NB4 (cell line): ENCODE results near the gene ZNF221.
A peak's percentile ranks its signal among the peaks of the same experiment; 100 is the strongest.
"Not testable (repeated sequence)": the region's sequence is repeated elsewhere in the genome, so short reads cannot be mapped to it uniquely, and the experiment has no call there.

Experiments
- DNase-seq: peaks from one replicate; pipeline ENCODE4 v3.0.0; 2010; ENCODE audit warnings: low read depth
- H3K4me3 ChIP-seq: one replicate; pipeline ENCODE4 v1.5.1; 2011; ENCODE audit warnings: mild to moderate bottlenecking, low read depth, low read length, moderate library complexity
- MYC ChIP-seq: IDR thresholded peaks from 2 replicates; pipeline ENCODE4 v1.6.1; 2011; ENCODE audit warnings: low read depth, low read length
- POLR2A ChIP-seq: IDR thresholded peaks from 2 replicates; pipeline ENCODE4 v1.6.1; 2011; ENCODE audit warnings: mild to moderate bottlenecking; ENCODE audit not compliant: insufficient read length; ENCODE audit errors: extremely low read depth
- TF ChIP-seq, protein P1 (sequence below): IDR thresholded peaks from 2 replicates; pipeline ENCODE4 v1.6.1; 2011; ENCODE audit warnings: low read depth, low read length
- TF ChIP-seq, protein P2 (sequence below): IDR thresholded peaks from one replicate; pipeline ENCODE4 v1.5.1; 2012; ENCODE audit warnings: low read depth, low read length

Gene ZNF221

DNA sequence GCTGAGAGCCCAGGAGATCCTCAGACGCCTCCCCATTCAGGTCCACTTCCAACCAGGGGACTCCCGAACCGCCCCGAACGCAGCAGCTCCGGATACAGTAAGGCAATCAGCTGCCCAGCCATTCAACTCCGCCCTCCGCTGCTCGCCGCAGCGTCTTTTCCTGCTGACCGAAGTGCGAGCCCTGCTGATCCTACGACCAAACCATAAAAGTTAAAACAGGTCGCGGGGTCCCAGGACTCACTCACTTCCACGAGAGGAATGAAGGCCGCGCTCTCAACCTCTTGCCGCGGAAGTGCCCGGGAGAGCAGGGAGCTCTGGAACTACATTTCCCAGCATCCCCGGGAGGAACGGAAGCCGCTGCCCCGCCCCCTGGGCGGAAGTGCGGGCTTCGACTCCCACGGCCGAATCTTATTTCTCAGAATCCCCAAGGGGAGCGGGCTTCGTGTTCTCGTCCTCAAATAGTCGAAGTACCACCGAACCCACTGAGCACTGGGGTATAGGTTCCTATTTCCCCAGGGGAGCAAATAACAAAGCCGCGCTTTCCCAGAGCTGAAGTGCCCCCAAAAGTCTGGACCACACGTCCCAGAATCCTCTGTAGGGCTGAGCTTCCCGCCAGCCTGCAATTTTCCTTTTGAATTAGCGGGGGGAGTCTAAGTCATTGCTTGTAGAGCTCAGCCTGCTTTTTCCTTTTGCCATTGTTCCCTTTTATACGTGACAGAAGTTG is 15.9 kb upstream of the ZNF221 start, which contains the start of gene ZNF45:
TSS of gene ZNF45 (minus strand) at position 298 of the 724 bp plus-strand sequence. CDS start 13,097 bp downstream, outside the sequence.
- TF ChIP-seq, protein P1, sequence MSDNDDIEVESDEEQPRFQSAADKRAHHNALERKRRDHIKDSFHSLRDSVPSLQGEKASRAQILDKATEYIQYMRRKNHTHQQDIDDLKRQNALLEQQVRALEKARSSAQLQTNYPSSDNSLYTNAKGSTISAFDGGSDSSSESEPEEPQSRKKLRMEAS: no peak
- TF ChIP-seq, protein P2, sequence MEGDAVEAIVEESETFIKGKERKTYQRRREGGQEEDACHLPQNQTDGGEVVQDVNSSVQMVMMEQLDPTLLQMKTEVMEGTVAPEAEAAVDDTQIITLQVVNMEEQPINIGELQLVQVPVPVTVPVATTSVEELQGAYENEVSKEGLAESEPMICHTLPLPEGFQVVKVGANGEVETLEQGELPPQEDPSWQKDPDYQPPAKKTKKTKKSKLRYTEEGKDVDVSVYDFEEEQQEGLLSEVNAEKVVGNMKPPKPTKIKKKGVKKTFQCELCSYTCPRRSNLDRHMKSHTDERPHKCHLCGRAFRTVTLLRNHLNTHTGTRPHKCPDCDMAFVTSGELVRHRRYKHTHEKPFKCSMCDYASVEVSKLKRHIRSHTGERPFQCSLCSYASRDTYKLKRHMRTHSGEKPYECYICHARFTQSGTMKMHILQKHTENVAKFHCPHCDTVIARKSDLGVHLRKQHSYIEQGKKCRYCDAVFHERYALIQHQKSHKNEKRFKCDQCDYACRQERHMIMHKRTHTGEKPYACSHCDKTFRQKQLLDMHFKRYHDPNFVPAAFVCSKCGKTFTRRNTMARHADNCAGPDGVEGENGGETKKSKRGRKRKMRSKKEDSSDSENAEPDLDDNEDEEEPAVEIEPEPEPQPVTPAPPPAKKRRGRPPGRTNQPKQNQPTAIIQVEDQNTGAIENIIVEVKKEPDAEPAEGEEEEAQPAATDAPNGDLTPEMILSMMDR: no peak
- TF ChIP-seq POLR2A (peak; percentile 31), MYC (no peak)
- peak; percentile 88 for DNase-seq

DNA sequence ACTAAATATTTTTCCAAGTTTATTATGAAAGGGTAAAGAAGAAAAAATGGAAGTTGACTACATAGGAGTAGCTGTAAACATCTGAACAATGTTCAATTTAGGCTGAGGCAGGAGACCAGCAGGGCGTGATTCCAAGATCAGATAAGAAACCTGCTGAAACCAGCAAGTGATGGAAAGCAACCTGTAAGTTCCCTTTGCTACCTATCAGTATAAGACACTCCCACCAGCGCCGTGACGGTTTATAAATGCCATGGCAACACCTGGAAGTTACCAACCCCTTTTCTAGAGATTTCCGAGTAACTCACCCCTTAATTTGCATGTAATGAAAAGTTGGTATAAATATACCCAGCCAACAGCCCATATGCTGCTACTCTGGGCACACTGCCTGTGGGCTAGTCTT is 14.8 kb upstream of the ZNF221 start:
- no peak overlapping the region for H3K4me3 ChIP-seq
- TF ChIP-seq, protein P2: no peak
- TF ChIP-seq POLR2A (no peak), MYC (no peak)
- TF ChIP-seq, protein P1: no peak
- DNase-seq: no peak

More for the DNA sequence above, 15.9 kb upstream of the ZNF221 start, which contains the start of gene ZNF45:
- peak within 1 kb of the TSS; percentile 80 for H3K4me3 ChIP-seq

DNA sequence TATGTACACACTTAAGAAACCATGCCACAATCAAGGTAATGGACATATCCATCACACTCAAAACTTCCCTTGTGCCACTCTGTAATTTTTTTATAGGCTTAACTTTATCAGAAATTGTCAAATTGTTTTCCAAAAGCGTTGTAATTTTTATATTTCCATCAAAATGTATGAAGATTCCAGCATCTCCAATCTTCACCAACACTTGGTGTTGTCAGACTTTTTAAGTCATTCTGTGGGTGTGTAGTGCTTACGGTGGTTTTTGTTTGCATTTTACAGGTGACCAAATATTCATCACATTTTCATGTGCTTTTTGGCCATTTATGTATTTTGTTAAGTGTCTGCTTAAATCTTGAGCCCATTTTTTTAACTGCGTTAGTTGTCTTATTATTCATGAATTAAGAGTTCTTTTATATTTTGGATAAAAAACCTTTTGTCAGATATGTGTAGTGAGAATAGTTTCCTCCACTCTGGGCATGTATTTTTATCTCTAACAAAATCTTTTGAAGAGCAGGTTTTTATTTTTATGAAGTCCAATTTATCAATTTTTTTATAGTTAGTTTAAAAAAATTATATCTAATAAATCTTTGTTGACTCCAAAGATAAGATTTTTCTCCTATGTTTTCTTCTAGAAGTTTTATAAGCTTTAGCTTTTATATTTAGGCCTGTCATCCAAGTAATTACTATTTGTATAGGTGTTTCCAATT is 11.3 kb upstream of the ZNF221 start:
- TF ChIP-seq MYC (no peak), POLR2A (no peak)
- TF ChIP-seq, protein P2: no peak
- H3K4me3 ChIP-seq: no peak overlapping the region
- DNase-seq: no peak

DNA sequence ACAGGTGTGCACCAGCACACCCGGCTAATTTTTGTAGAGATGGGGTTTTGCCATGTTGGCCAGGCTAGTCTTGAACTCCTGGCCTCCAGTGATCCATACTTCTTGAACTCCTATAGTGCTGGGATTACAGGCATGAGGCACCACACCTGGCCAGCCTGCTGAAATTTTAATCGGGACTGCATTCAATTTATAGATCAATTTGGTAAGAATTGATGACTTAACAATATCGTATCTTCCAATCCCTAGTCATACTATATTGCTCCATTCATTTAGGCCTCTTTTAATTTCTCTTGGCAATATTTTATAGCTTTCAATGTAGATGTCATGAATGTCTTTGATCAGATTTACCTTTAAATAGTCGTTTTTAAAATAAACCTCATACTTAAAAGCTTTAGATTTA is 10.3 kb upstream of the ZNF221 start:
- H3K4me3 ChIP-seq: no peak overlapping the region
- TF ChIP-seq, protein P2: no peak
- TF ChIP-seq, protein P1: no peak
- no peak for DNase-seq

DNA sequence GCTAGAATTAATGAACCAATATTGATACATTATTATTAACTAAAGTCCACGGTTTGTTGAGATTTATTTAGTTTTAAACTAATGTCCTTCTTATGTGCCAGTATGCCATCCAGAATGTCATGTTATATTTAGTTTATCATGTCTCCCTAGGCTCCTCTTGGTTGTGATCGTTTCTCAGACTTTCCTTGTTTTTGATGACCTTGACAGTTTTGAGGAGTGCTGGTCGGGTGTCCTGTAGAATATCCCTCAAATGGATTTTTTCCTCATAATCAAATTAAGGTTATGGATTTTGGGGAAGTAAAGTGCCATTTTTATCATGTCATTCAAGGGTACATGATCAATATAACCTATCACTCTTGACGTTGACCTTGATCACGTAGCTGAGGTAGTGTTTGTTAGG is 9.8 kb upstream of the ZNF221 start:
- TF ChIP-seq MYC (no peak), POLR2A (no peak)
- TF ChIP-seq, protein P2: no peak
- TF ChIP-seq, protein P1: no peak
- no peak overlapping the region for H3K4me3 ChIP-seq
- no peak for DNase-seq

DNA sequence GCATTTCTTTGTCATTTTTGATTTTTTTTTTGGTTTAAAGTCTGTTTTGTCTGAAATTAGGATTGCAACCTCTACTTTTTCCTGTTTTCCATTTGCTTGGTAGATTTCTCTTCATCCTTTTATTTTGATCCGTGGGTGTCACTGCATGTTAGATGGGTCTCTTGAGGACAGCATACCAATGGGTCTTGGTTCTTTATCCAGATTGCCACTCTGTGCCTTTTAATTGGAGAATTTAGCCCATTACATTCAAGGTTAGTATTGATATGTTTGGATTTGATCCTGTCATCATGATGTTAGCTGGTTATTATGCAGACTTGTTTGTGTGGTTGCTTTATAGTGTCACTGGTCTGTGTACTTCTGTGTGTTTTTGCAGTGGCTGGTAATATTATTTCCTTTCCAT is 3.6 kb upstream of the ZNF221 start:
- not testable (repeated sequence) for DNase-seq, H3K4me3 ChIP-seq

DNA sequence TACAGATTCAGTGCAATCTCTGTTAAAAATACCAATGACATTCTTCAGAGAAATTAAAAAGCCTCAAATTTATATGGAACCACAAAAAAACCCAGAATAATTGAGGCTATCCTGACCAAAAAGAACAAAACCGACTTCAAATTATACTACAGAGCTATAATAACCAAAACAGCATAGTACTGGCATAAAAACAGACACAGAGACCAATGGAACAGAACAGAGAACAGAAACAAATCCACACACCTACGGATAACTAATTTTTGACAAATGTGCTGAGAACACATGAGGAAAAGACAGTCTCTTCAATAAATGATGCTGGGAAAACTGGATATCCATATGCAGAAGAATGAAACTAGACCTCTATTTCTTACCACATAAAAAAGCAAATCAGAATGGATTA is 1.2 kb upstream of the ZNF221 start:
- DNase-seq, H3K4me3 ChIP-seq: not testable (repeated sequence)
